Upper lobe of left lung (tissue), 6 donors: ENCODE results near the gene NDUFA5. TPM values are rescaled to one million over a fixed set of nuclear protein-coding genes. Genes with fewer than 3 reads are reported as not detected.
A peak's percentile ranks its signal among the peaks of the same experiment; 100 is the strongest.

Experiments used
- ATAC-seq, 2 donors: fragments of 200-7000 bp; cut with Tn5 transposase; one replicate each; pipeline ENCODE4 v1.9.1; 2022; ENCODE audit warnings: mild to moderate bottlenecking in 2 of 2, moderate library complexity in 2 of 2; ENCODE audit not compliant: low FRiP score in 2 of 2
- DNase-seq, 2 donors: peaks; one replicate each; pipeline ENCODE4 v3.0.0-alpha.2; 2019 to 2020
- H3K27ac ChIP-seq, 4 donors: fragments of 200-600 bp; sonication (generic); one replicate each; pipeline ENCODE4 v1.5.1; 2016 to 2019
- H3K27me3 ChIP-seq, 4 donors: fragments of 200-600 bp; sonication (generic); one replicate each; pipeline ENCODE4 v1.5.1; 2017 to 2019
- H3K36me3 ChIP-seq, 4 donors: fragments of 200-600 bp; sonication (generic); one replicate each; pipeline ENCODE4 v1.5.1; 2016 to 2019
- H3K4me1 ChIP-seq, 4 donors: fragments of 200-600 bp; sonication (generic); one replicate each; pipeline ENCODE4 v1.5.1; 2018 to 2019
- H3K4me3 ChIP-seq, 4 donors: fragments of 200-600 bp; sonication (generic); one replicate each; pipeline ENCODE4 v1.5.1; 2017 to 2019; ENCODE audit warnings: mild to moderate bottlenecking in 2 of 4, moderate library complexity in 1 of 4
- H3K9me3 ChIP-seq, 4 donors: fragments of 200-600 bp; sonication (generic); one replicate each; pipeline ENCODE4 v1.5.1; 2018 to 2019
- CTCF ChIP-seq, 6 experiments: fragments of 450-650 bp in 4 of 6; fragments of 200-600 bp in 2 of 6; sonication (generic) in 2 of 6; IDR thresholded peaks; one replicate each; pipeline ENCODE4 v1.5.1; 2016 to 2019; ENCODE audit warnings: antibody characterized with exemption in 6 of 6
- EP300 ChIP-seq, 4 donors: sonication (generic); formaldehyde crosslinking; IDR thresholded peaks; one replicate each; pipeline ENCODE4 v1.5.1; 2017; ENCODE audit warnings: antibody characterized with exemption in 4 of 4, control low read depth in 2 of 4
- POLR2A ChIP-seq, 4 donors: fragments of 450-650 bp; IDR thresholded peaks; one replicate each; pipeline ENCODE4 v1.5.1; 2016 to 2017; ENCODE audit warnings: antibody characterized with exemption in 4 of 4, mild to moderate bottlenecking in 2 of 4
- POLR2AphosphoS5 ChIP-seq, 2 donors: sonication (generic); formaldehyde crosslinking; IDR thresholded peaks; one replicate each; pipeline ENCODE4 v1.5.1; 2017; ENCODE audit warnings: antibody characterized with exemption in 2 of 2
- WGBS, 2 donors: methylation state at CpG; one replicate each; pipeline ENCODE4 v1.1.5; 2017 to 2018; 5-methylcytosine and 5-hydroxymethylcytosine counted together
- total RNA-seq, 6 donors: library from RNA; depleted of rRNA in 4 of 6; stranded (reverse); fragments of >200 nt in 4 of 6; gene quantifications; one replicate each; pipeline versions ENCODE4 v1.1.0 to v1.2.1, GENCODE V29; 2016 to 2021
- donor health status: DM: no; HTN: no; CAD: no; lungs with moderate emphysema.
- donor health status: DM: no; HTN: yes; CAD: no; lungs with severe emphysema.

Gene NDUFA5
- total RNA-seq = 10 to 100 TPM; 11.5 to 65.8 (median 43.0) TPM

- H3K36me3 ChIP-seq = peaks cover 0 to 13% (median 1%) of the 10 kb centered on the region in 4 donors
- H3K27ac ChIP-seq = peak within 1 kb of the TSS; percentile 85 to 89 (median 86)
- 0 to 1% methylated on average over 35 to 40 of the region's 40 CpGs for WGBS, 2 donors
- H3K9me3 ChIP-seq = no peaks in the 10 kb centered on the region
- H3K4me3 ChIP-seq = peak within 1 kb of the TSS; percentile 63 to 81 (median 74)
- peaks cover 16 to 35% (median 25%) of the 10 kb centered on the region in 4 donors for H3K4me1 ChIP-seq
- TF ChIP-seq POLR2AphosphoS5 (IDR thresholded peaks at IDR 0.05) (peak; percentile 68 to 87), CTCF (IDR thresholded peaks at IDR 0.05) (no peak), POLR2A (IDR thresholded peaks at IDR 0.05) (peak in 3 of 4 donors; percentile 44 to 79 (median 68))
- H3K27me3 ChIP-seq = no peaks in the 10 kb centered on the region
- ATAC-seq (peak; percentile 99 to 100), DNase-seq (peak; percentile 73 to 98)
Observed at GRCh38 chr7:123557398-123558288, at the start of gene NDUFA5. TSS of gene NDUFA5 (minus strand) at chr7:123557818. CDS start at chr7:123557795, 23 bp downstream.

- TF ChIP-seq POLR2AphosphoS5 (IDR thresholded peaks at IDR 0.05) (no peak), POLR2A (IDR thresholded peaks at IDR 0.05) (no peak), EP300 (IDR thresholded peaks at IDR 0.05) (no peak), CTCF (IDR thresholded peaks at IDR 0.05) (no peak)
- DNase-seq (no peak), ATAC-seq (no peak)
- Histone ChIP-seq H3K4me3 (no peak overlapping the region), H3K9me3 (no peaks in the 10 kb centered on the region), H3K36me3 (no peaks in the 10 kb centered on the region), H3K4me1 (no peaks in the 10 kb centered on the region), H3K27ac (no peak overlapping the region), H3K27me3 (no peaks in the 10 kb centered on the region)
- WGBS, 2 donors = 43 to 55% methylated on average over 3 of the region's 3 CpGs
Observed at GRCh38 chr7:123604739-123605138, 47.1 kb upstream of the NDUFA5 start.

GRCh38 chr7:123602648-123603047 lies 45.0 kb upstream of the NDUFA5 start:
- ATAC-seq = no peak
- H3K9me3 ChIP-seq = no peaks in the 10 kb centered on the region
- H3K36me3 ChIP-seq = no peaks in the 10 kb centered on the region
- H3K4me1 ChIP-seq = no peaks in the 10 kb centered on the region
- no peak overlapping the region for H3K4me3 ChIP-seq
- H3K27me3 ChIP-seq = no peaks in the 10 kb centered on the region
- no peak for TF ChIP-seq CTCF (IDR thresholded peaks at IDR 0.05)
- TF ChIP-seq POLR2A (IDR thresholded peaks at IDR 0.05) = no peak
- TF ChIP-seq POLR2AphosphoS5 (IDR thresholded peaks at IDR 0.05) = no peak
- TF ChIP-seq EP300 (IDR thresholded peaks at IDR 0.05) = no peak
- no peak for DNase-seq
- no peak overlapping the region for H3K27ac ChIP-seq
- 83 to 84% methylated on average over 3 of the region's 3 CpGs for WGBS, 2 donors

- Histone ChIP-seq H3K9me3 (no peaks in the 10 kb centered on the region), H3K27ac (no peak within 1 kb of the TSS), H3K36me3 (no peaks in the 10 kb centered on the region), H3K27me3 (no peaks in the 10 kb centered on the region), H3K4me1 (no peaks in the 10 kb centered on the region), H3K4me3 (no peak within 1 kb of the TSS)
- WGBS, 2 donors = 61 to 71% methylated on average over 4 of the region's 4 CpGs
- DNase-seq = no peak
- no peak for ATAC-seq
- no peak for TF ChIP-seq POLR2A (IDR thresholded peaks at IDR 0.05)
- no peak for TF ChIP-seq EP300 (IDR thresholded peaks at IDR 0.05)
- TF ChIP-seq POLR2AphosphoS5 (IDR thresholded peaks at IDR 0.05) = no peak
- no peak for TF ChIP-seq CTCF (IDR thresholded peaks at IDR 0.05)
Observed at GRCh38 chr7:123601530-123601929, 43.9 kb upstream of the NDUFA5 start, which contains the start of gene ASB15. TSS of gene ASB15 (plus strand) at chr7:123601821. CDS start at chr7:123614503, 12,682 bp downstream.
